Measurements from ENCODE around the gene ARHGAP28.

DNA sequence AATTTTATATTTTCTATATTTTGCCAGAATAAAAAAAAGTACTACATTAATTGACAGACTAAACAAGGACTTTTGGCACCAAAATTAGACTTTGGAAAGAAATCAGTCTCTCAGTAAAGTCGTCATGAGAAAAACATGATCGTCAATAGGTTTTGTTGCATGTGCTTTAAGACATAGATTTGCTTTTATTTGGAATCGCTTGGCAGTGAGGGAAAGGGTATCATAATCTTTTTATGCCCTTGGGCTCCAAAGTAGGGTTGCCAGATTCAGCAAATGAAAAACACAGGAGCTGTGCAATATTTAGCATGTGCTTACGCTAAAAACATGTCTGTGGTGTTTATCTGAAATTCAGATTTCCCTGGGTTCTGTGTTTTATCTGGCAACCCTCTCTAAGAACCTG is 210.5 kb downstream of the ARHGAP28 start:
- TF ChIP-seq POLR2A (IDR thresholded peaks at IDR 0.05) (no peak), POLR2AphosphoS5 (IDR thresholded peaks at IDR 0.05) (no peak)
- TF ChIP-seq, protein P1, sequence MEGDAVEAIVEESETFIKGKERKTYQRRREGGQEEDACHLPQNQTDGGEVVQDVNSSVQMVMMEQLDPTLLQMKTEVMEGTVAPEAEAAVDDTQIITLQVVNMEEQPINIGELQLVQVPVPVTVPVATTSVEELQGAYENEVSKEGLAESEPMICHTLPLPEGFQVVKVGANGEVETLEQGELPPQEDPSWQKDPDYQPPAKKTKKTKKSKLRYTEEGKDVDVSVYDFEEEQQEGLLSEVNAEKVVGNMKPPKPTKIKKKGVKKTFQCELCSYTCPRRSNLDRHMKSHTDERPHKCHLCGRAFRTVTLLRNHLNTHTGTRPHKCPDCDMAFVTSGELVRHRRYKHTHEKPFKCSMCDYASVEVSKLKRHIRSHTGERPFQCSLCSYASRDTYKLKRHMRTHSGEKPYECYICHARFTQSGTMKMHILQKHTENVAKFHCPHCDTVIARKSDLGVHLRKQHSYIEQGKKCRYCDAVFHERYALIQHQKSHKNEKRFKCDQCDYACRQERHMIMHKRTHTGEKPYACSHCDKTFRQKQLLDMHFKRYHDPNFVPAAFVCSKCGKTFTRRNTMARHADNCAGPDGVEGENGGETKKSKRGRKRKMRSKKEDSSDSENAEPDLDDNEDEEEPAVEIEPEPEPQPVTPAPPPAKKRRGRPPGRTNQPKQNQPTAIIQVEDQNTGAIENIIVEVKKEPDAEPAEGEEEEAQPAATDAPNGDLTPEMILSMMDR (IDR thresholded peaks at IDR 0.05) = no peak

All from transverse colon (tissue), 4 donors.